GM18519 (cell line): Measurements from ENCODE around the gene TWSG1.
"Not testable (repeated sequence)": the region's sequence is repeated elsewhere in the genome, so short reads cannot be mapped to it uniquely, and the experiment has no call there.

ENCODE experiments used
- ATAC-seq: cut with Tn5 transposase; IDR thresholded peaks from one replicate; pipeline ENCODE4 v1.9.1; 2021; ENCODE audit warnings: mild to moderate bottlenecking, moderate library complexity; ENCODE audit not compliant: unreplicated experiment, low FRiP score

The TWSG1 gene

GRCh38 chr18:9421901-9422327 lies 87.3 kb downstream of the TWSG1 start:
- ATAC-seq: no peak

- ATAC-seq: no peak
Measured at GRCh38 chr18:9422816-9423519, 88.4 kb downstream of the TWSG1 start.

- ATAC-seq: not testable (repeated sequence)
Measured at GRCh38 chr18:9423648-9424047, 89.1 kb downstream of the TWSG1 start.

GRCh38 chr18:9424235-9424634 lies 89.7 kb downstream of the TWSG1 start:
- ATAC-seq: not testable (repeated sequence)

- no peak for ATAC-seq
Measured at GRCh38 chr18:9426753-9427152, 92.2 kb downstream of the TWSG1 start.

- no peak for ATAC-seq
Measured at GRCh38 chr18:9428301-9428706, 93.7 kb downstream of the TWSG1 start.

GRCh38 chr18:9428862-9429661 lies 94.5 kb downstream of the TWSG1 start:
- ATAC-seq: no peak

GRCh38 chr18:9429662-9429993 lies 95.1 kb downstream of the TWSG1 start:
- ATAC-seq: no peak

GRCh38 chr18:9430315-9430714 lies 95.7 kb downstream of the TWSG1 start:
- ATAC-seq: not testable (repeated sequence)

- ATAC-seq: no peak
Measured at GRCh38 chr18:9431296-9431695, 96.7 kb downstream of the TWSG1 start.

GRCh38 chr18:9433122-9433521 lies 98.5 kb downstream of the TWSG1 start:
- ATAC-seq: not testable (repeated sequence)

GRCh38 chr18:9433671-9434121 lies 99.1 kb downstream of the TWSG1 start:
- ATAC-seq: no peak

GRCh38 chr18:9434122-9434701 lies 99.6 kb downstream of the TWSG1 start:
- ATAC-seq: no peak

- no peak for ATAC-seq
Measured at GRCh38 chr18:9435041-9435440, 100.5 kb downstream of the TWSG1 start.

GRCh38 chr18:9436206-9436929 lies 101.8 kb downstream of the TWSG1 start:
- no peak for ATAC-seq

GRCh38 chr18:9437021-9437437 lies 102.5 kb downstream of the TWSG1 start:
- no peak for ATAC-seq

GRCh38 chr18:9437672-9438071 lies 103.1 kb downstream of the TWSG1 start:
- no peak for ATAC-seq

- no peak for ATAC-seq
Measured at GRCh38 chr18:9441061-9441460, 106.5 kb downstream of the TWSG1 start.

- ATAC-seq: no peak
Measured at GRCh38 chr18:9444549-9444948, 110.0 kb downstream of the TWSG1 start.

- no peak for ATAC-seq
Measured at GRCh38 chr18:9446839-9447238, 112.3 kb downstream of the TWSG1 start.

- no peak for ATAC-seq
Measured at GRCh38 chr18:9447334-9447733, 112.8 kb downstream of the TWSG1 start.
